ENCODE results near the gene TDRD9.
A peak's percentile ranks its signal among the peaks of the same experiment; 100 is the strongest.
"Not testable (repeated sequence)": the region's sequence is repeated elsewhere in the genome, so short reads cannot be mapped to it uniquely, and the experiment has no call there.

The TDRD9 gene, protein sequence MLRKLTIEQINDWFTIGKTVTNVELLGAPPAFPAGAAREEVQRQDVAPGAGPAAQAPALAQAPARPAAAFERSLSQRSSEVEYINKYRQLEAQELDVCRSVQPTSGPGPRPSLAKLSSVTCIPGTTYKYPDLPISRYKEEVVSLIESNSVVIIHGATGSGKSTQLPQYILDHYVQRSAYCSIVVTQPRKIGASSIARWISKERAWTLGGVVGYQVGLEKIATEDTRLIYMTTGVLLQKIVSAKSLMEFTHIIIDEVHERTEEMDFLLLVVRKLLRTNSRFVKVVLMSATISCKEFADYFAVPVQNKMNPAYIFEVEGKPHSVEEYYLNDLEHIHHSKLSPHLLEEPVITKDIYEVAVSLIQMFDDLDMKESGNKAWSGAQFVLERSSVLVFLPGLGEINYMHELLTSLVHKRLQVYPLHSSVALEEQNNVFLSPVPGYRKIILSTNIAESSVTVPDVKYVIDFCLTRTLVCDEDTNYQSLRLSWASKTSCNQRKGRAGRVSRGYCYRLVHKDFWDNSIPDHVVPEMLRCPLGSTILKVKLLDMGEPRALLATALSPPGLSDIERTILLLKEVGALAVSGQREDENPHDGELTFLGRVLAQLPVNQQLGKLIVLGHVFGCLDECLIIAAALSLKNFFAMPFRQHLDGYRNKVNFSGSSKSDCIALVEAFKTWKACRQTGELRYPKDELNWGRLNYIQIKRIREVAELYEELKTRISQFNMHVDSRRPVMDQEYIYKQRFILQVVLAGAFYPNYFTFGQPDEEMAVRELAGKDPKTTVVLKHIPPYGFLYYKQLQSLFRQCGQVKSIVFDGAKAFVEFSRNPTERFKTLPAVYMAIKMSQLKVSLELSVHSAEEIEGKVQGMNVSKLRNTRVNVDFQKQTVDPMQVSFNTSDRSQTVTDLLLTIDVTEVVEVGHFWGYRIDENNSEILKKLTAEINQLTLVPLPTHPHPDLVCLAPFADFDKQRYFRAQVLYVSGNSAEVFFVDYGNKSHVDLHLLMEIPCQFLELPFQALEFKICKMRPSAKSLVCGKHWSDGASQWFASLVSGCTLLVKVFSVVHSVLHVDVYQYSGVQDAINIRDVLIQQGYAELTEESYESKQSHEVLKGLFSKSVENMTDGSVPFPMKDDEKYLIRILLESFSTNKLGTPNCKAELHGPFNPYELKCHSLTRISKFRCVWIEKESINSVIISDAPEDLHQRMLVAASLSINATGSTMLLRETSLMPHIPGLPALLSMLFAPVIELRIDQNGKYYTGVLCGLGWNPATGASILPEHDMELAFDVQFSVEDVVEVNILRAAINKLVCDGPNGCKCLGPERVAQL (N-terminal part only)

DNA sequence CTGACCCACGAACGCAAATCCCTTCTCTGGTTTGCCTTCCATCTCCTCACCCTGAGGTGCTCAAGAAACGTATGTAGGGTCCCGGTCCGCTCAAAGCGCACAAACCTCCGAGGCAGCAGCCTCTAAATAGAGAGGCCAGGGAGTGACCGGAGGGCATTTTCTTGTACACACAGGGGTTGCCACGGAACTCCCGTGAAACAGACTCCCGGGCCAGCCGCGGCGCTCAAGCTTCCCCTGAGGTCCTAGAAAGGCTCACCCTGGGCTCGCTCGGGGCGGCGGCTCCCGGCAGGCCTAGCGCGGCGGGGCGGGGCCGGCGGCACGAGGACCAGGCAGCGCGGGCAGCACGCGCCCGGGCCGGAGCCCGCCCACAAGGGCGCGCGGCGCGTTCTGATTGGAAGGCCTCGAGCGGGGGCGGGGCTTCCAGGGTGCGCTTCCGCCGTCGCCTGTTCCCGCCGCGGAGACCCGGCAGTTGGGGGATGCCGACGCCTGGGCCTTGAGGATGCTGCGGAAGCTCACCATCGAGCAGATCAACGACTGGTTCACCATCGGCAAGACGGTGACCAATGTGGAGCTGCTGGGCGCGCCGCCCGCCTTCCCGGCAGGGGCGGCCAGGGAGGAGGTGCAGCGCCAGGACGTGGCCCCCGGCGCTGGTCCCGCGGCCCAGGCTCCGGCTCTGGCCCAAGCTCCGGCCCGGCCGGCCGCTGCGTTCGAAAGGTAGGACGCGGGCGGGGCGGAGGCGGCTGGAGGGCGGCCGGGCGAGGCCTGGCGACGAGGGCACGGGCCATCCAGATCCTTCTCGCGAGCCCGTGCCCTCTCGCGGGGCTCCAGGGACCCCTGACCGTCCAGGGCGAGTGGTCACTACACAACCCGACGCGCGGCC lies at the start of gene TDRD9:
TDRD9 (plus strand) TSS at position 446 of the 880 bp plus-strand sequence; CDS start at position 500, 54 bp downstream.
- peak; percentile 12 for DNase-seq

DNA sequence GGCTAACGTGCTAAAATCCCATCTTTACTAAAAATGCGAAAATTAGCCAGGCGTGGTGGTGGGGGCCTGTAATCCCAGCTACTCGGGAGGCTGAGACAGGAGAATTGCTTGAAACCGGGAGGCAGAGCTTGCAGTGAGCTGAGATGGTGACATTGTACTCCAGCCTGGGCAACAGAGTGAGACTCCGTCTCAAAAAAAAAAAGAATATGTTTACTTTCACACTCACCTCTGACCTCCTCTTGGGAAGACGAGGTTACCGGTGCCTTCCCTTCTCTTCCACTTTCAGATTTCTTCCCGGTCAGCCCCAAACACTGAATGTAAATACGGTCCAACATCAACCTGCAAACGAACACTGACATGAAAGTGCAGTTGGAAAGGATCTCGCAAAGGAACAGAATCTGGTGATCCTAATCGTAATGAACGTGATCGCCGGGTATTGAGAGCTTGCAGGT lies 49.1 kb upstream of the TDRD9 start:
- DNase-seq, result no peak

DNA sequence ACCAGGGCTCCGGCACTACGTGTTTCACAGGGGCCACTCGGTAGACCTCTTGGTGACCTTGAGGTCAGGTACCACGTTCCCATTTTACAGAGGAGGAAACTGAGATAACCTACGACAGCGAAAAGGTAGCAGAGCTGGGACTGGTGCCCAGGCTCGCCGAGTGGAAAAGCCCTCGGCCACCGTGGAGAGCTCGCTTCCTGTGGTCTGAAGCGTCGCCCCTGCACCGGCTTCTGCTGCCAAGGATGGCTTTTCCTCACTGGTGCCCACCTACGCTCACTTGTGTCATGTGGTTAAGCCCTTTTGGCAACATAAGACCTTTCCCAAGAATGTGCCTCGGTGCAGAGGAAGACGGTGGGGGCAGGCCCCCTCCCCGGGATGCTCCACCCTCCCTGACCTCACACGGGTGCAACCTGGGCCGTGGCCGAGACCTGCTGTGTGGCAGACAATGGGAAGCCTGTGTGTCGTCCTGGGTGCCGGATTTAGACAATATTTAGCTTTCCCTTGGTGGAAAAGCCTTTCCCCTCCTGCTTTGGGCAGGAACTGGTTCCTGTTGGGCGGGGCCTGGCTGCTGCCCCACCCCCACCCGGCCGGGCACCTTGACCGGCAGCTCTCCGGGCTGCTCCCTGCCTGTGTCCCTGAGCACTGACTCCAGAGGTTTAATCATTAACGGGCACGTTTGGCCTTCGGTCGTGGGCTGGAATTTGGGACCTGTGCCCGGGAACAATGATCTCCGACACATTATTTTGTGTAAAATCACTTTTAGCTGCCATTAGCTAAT lies 48.5 kb upstream of the TDRD9 start:
- no peak for DNase-seq

DNA sequence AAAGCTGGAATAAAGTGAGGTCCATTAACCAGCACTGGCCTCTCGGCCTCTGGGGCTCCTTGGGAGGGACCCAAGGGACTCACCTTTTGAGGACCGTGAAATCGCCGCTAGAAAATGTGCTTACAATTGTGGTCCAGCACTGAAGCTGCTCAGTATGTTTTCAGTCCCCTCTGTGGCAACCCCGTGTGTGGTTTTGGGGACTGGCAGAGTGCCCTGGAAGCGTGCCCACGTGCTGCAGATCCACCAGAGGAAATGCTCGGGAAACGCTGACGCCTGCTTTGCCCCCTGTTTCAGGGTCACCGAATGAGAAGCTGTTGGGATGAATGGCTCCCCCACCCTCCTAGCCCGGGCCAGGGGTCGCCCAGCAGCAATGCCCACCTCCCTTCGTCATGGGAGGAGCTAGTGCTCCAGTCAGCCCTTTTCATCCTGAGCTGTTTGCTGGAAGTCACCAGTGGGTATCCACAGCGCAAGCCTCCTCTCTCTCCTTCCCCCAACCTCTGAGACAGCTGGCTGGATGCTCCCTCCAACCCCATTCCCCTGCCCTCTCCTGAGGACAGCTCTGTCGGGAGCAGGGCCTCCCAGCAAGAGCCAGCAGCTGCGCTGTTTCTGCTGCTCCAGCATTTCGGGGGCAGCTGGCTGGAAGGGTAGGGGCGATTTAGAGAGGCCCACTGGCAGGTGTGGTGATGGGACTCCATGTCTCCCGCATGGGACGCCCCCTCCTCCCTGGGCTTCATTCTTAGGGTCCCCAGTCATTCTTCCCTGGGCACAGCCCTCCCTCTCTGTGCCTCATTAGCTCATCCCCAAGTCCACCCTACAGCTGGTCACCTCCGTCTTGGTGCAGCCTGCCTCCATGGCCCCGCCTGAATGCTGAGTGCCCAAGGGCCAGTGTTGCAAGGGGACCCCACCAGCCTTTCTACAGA lies 47.6 kb upstream of the TDRD9 start:
- DNase-seq, result no peak

DNA sequence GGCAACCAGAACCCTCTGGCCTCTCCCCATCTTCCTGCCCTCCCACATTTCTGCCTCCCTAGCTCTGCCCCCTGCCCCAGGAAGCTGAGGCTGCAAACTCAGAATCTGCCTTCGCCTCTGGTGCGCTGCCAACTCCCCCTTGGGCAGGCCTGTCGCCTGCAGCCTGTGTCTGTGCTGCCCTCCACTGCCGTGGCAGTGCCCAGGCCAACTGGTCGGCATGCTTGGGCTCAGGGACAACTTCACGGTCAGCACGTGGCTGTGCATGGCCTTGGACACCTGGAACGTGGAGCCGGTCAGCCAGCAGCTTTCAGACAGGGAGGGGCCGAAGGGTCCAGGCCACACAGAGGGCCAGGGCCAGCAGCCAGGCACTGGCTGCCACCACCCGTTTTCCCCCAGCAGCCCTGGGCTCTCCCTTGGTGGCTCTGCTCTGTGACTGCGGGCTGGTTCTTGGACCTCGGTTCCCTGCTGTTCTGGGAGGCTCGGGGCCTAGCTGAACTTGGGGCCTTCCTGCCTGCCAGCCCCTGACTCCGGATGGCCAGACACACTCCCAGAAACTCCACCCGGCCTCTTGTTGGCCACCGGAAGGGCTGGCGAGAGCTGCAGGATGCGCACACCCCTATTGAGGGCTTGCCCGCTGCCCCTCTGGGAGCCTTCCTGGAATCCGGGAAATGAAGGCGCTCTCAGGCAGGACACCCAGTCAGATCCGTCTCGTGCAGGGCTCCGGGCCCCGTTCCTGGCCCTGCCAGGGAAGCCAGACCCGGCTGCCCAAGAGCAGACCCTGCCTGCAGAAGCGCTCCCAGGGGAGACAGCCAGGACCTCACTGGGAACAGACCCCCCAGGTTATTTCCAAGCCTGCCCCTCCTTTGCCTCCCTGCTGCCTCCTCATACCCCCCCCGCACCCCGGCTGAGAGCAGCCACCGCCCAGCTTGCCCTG lies 46.7 kb upstream of the TDRD9 start:
- no peak for DNase-seq

DNA sequence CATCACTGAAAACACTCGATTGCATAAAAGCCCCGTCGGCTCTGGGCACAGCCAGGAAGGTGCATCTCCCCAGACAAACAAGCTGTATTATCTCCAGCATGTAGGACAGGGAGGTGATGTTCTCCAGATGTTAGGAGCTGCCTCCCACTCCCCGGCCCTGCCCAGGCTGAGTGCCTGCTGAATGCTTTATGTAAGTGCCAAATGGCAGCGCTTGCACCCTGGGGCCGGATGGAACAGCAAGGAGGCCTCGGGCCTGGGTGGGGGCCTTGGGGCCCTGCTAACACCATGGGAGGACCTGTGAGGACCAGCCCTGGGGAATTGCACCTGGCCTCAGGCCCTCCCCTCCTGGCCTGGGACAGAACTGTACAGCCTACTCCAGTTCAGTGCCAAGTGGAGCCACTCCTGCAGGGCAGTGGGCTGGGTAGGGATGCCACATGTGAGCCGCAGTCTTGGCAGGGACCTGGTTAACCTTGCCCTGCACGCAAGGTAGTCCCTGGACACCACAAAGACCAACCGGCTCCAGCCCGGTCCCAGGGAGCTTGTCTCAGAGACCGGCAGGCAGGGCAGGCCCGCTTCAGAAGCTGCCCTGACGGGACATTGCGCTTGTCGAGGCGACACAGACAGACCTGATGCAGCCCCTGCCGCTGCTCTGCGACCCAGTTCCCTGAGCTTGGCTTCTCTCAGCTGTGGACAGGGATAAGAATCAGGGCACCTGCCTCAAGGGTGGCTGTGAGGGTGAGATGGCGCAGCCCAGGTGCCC lies 45.6 kb upstream of the TDRD9 start:
- no peak for DNase-seq

DNA sequence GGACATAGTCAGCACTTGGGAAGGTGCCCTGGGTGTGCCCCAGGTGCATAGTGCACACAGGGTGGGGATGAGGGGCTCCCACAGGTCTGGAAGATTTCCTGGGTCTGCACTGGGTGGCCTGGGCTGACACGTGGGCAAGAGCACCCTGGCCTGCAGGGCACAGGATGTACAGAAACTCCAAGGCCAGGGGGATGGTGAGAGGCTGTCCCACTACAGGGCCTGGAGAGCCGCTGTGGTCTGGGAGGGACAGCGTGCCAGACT lies 45.1 kb upstream of the TDRD9 start:
- no peak for DNase-seq

DNA sequence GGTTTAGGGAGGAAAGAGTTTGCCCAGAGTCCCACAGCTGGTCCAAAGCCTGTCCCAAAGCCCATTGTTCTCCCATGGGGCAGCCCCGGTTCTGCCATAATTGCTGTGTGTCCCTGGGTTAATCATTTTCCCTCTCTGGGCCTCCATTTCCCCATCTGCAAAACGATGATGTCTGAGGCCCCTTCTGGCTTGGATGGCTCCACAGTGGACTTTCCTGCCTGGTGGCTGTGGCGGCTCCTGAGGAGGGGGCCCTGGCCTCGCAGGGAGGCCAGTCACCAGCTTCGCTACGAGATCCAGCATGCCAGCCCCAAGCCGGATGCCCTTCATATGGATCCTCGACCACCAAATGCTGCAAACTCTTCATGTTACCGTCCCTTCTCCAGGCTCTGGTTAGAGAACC lies 43.4 kb upstream of the TDRD9 start:
- DNase-seq, result no peak

DNA sequence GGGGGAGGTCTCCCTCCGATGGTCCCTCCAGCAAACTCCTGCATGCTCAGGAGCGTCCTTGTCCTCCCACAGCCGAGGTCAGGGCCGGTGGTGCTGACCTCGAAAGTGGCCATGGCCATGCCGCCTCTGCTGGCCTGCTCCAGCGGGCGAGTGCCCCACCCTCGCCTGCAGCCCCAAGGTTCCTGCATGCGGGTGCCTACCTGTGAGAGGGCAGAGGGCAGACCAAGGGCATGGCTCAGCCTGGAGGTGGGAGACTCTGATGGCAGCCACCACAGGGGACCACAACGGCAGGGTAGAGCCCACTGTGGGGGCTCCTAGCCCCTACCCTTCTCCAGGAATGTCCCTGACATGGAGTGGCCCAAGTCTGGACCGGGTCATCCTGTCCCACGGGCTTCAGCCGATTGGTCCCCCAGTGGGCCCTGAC lies 42.7 kb upstream of the TDRD9 start:
- DNase-seq, result no peak

DNA sequence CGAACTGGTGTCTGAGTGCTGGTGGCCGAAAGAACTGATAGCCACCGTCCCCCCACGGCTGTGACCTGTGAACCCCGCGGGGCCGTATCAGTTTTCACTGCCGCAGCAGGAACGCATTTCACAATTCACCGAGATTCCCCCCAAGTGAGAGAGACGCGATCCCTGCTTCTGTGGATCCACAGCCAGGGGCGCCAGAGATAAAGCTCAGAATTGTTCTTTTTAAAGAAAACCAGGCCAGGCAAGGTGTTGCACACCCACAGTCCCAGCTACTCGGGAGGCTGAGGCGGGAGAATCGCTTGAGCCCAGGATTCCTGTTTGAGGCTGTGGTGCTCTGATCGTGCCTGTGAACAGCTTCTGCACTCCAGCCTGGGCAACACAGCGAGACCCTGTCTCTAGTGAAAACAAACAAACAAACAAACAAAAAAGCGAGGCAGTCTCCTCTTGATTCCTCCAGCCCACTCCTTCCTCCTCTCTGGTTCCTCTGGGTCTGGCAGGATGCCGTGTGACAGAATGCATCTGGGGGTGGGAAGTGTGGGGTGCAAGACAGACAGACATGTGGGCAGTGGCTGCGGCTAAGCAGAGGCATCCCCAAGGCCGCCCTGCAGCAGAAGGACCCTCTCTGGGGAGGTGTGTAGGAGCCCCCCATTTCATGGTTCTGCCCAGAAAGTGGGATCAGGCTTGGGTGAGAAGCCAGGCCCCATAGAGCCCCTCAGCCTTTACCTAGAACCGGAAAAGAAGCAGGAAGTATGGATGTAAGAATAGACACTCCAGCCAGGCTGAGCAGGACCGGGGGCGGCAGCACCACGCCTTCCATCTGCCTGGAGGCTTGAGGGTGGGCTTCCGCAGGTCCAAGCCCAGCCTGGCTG lies 41.7 kb upstream of the TDRD9 start:
- DNase-seq, result no peak

DNA sequence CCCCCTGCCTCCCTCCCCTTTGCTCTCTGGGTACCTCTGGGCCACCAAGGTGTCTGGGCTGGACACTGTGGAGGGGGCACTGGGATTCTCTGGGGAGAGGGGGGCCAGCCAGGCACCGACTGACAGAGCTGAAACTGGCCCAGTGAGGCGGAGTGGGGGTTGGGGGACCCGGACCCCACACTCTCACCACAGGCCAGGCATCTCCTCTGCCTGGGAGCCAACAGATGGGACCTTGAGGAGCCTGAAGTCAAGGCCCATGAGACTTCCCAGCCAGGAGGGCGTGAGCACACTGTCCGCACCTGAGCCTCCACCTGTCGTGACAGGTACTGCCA lies 41.1 kb upstream of the TDRD9 start:
- DNase-seq, result no peak

DNA sequence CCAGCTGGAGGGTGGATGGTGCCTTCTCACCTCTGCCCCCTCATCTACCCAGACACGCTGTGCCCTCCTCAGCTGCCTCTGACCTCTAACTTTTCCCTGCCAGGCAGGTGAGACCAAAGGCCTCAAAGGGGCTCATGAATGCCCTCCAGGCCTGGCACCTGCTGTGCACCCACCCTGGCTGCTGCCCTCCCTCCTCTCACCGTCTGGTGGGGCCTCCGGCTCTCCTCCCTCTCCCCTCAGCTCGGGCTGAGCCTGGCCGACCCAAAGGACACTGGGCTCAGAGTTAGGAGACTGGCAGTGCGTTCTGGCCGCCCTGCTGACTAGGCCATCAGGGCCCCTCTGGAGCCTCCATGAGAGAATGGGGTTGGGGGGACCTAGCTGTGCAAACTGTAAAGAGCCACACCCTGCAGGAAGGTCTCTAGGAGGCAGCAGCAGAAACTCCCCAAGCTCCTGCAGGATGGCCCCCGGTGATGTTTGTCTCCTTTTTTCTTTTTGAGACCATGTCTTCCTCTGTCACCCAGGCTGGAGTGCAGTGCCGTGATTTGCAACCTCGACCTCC lies 40.6 kb upstream of the TDRD9 start:
- no peak for DNase-seq

DNA sequence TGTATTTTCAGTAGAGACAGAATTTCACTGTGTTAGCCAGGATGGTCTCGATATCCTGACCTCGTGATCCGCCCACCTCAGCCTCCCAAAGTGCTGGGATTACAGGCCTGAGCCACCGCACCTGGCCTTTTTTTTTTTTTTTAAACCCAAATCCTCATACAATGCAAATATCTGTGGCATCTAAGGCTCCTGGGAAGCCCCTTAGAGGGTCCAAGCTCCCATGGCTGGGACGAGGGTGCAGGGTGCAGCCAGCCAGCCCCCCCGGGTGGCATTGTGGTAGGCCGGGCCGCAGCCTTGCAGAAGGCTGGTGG lies 39.3 kb upstream of the TDRD9 start:
- DNase-seq, result not testable (repeated sequence)

DNA sequence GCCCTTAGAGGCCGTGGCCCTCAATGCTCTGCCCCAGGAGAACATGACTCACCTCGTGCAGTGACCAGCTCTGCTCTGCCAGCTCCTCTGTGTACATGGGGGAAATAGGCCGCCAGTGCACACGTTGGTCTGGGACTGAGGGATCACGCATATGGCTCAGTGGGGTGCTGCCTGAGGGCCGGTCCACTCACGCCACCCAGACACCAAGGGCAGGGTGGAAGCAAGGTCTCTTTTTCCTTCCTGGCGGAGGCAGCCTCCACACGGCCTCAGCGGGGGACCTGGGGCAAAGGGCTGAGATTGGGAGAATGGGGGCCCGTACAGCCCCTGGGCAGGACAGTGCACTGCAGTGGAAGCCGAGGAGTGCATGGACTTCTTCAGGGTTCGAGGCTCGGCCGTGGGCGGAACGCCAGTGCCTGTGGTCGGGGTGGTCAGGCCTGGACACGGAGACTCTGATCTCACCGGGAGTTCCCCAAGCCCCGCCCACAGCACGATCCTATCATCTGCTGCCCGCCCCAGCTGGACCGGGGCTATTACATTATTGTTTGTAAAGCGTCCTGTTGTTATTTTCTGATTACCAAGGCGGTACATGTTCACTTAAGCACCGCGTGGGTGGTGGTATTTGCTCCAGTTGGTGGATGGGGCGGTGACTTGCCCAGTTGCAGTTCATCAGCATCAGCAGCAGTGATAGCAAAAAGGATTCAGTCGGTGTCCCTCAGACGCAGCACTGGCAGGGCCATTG lies 38.8 kb upstream of the TDRD9 start:
- DNase-seq, result no peak

DNA sequence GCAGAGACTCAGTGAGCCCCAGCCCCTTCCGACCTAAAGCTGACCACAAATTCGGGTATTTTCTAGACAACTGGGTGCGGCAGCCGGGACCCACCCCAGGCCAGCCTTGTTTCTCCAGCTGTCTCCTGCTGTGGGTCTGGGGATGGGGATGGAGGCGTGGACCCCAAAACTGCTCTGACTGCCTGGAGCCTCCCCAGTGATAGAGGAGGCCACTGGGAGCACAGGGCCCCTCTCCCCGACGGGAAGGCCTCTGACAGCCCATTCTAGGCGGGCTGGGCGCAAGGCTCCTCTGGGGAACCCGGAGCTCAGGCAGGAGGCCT lies 38.2 kb upstream of the TDRD9 start:
- no peak for DNase-seq

DNA sequence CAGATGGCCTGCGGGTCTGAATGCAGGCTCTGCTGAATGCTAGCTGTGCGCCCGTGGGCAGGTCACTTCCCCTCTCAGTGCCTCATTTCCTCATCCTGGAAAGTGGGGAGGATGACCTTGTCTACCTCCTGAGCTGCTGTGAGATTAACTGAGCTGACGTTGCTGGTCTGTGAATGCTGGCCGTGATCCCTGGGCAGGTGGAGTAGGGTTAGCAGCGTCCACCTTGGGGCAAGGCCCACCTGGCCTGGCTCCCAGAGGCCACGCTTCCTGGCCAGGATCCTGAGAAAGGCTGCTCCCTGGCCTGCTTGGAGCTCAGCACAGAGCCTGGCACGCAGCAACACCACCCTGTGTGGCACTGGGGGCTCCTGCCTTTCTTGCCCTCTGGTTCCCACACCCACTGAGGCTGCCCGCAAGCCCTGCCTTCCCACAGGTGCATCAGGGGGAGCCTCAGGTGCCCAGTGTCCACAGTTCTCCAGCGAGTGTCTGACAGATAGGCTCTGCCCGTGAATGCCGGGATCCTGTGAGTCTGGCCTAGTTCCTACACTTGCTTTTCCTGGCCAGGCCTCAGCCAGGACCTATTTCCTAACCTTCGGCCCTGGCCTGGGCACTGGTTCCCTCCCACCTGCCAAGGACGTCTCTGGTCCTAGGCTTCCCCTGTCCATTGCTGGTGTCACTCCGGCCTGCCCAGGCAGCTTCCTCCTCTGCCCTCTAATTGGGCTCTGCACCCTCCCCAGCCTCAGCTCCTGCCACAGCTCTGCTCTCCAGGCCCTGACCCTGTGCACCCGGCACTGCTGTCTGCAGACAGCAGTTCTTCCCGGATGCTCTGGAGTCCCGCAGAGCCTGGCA lies 37.2 kb upstream of the TDRD9 start:
- DNase-seq, result no peak
